OCI-M2 (cell line): Measurements from ENCODE around the gene CCDC201.
"Not testable (repeated sequence)": the region's sequence is repeated elsewhere in the genome, so short reads cannot be mapped to it uniquely, and the experiment has no call there.

Source experiments
- DNase-seq: peaks from one replicate; lab custom pipeline; 2025; ENCODE audit not compliant: unreplicated experiment; lab: John Stamatoyannopoulos, UW

CCDC201 gene

GRCh38 chr7:45878457-45879144 lies 5.7 kb upstream of the CCDC201 start:
- DNase-seq = no peak

- DNase-seq = no peak
Observed at GRCh38 chr7:45876519-45876918, 3.6 kb upstream of the CCDC201 start.

- no peak for DNase-seq
Observed at GRCh38 chr7:45874408-45875131, 1.7 kb upstream of the CCDC201 start.

DNA sequence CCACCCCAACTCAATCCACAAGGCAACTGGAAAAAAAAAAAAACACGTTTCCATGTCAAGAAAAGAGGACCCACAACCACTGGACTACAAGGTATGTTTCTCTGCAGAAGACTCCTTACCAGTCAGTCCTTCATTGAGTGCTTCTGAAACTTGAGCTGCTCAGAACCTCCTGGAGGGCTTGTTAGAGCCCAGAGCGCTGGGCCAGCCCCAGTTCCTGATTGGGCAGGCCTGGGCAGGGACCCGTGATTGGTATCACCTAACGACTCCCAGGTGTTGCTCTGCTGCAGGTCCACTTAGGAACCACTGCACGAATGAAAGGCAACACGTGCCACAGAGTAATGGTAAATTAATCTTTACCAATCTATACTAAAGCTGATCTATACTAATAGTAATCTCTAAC lies 473 bp upstream of the CCDC201 start:
- no peak for DNase-seq

DNA sequence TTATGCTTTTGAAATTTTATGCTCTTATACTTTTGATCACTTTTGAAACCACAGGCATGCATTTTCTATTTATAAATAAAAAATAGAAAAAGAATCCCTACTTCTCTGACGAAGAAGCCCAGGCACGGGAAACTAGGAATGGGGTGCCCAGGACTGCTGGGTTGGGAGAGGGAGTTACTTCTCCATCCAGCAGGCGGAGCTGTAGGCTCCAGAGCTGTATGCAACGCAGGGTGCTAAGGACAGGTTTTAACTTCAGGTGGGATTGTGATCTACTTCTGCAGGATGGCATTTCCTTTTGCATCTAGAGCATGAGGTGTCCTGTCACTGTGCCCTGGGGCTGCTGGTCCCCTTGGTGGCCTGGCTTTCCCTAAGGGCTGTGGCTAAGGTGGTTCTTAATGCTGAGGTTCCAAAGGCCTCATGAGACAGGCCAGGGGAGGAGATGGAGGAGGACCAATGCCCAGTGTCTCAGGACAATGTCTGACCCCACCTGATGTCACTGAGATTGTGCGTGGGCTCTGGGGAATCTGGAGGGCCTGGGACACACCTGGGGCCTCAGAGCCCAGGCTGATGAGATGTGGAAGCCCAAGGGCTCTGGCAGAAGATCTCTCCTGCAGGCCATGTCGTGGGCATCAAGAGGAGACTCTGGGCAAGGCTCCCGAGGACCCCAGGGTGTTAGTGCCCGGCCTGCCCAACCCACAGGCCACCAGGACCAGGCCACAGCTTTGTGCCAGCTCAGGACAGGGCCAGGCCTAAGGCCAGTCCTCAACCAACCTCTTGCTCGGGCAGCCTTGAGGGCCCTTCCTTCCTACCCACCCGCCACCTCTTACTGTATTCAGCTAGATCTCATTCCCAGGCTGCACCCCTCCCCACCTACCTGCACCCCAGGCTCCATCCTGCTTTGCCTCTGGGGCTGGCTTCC lies 507 bp downstream of the CCDC201 start:
- DNase-seq = no peak

GRCh38 chr7:45869426-45869825 lies 3.5 kb downstream of the CCDC201 start:
- DNase-seq = no peak

DNA sequence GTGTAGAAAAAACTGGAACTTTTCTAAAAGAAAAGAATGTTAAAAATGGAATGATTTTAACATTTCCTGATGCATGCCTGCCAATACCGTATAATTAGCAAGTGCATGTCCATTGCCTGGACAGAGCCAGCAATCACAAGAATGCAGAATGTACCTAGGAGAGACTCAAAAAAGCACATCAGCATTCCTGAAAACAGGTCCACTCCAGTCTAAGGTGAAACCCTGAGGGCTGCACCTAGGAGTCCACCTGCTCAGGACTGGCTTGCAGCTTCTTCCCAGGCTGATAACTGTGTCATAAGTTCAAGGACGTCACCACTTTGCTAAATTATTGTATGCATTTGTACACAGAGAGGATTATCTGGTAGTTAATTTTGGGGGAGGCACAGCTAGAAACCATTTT lies 5.4 kb downstream of the CCDC201 start:
- DNase-seq = no peak

DNA sequence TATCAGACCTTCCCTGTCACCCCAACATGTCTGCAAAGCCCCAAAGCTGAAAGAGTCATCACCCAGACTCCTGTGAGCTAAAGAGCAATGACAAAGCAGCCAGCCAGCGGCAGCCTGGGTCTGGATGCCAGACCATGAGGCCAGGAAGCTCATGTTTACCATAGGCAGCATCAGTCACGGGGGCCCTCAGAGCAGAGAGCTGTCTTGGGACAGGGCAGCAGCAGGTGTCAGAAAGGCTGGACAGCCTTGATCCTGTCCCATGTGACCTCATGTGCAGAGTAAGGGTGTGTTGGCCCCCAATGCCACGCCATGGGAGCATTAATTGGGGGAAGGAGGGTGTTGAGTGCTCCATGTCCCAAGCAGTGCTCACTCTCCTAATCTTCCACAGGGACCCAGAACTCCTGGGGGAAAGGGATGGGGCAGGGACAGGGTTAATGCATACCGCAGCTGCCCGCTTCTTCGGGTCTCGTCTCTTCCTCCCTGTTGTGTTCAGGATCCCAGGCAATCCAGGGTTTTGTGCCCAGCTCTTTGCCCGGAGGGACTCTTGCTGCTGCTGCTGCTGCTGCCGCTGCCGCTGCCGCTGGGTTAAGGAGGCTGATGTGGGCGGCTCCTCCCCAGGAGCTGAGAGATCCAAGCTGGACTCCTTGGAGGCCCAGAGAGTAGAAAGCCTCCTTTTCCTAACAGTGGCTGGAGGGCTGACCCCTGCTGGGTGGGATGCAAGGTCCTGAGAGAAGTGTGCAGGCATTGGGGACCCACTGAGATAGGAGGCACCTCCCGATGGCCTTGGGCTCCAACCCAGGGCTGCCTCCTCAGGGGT lies 7.1 kb downstream of the CCDC201 start:
- DNase-seq = no peak

DNA sequence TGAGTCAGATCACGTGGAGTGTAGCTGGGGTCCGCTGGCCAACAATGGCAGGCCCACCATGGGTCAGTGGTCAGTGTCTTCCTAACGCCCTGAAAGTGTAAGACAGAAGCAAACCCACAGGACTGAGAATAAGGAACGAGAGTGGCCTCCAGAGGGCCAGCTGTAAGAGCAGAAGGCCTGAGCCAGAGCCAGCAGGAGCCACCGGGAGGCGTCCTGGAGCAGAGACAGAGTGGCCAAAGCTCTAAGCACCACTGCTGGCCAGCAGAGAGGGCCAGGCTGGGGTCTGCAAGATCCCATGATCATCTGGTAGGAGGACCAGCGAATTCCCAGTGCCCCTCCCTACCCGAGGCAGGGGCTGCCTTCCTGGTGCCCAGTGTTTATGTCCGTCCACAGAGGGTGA lies 9.2 kb downstream of the CCDC201 start:
- no peak for DNase-seq

GRCh38 chr7:45856888-45857287 lies 16.0 kb downstream of the CCDC201 start:
- not testable (repeated sequence) for DNase-seq

- not testable (repeated sequence) for DNase-seq
Observed at GRCh38 chr7:45855680-45856079, 17.2 kb downstream of the CCDC201 start.

GRCh38 chr7:45853491-45853890 lies 19.4 kb downstream of the CCDC201 start:
- DNase-seq = not testable (repeated sequence)

GRCh38 chr7:45852984-45853383 lies 19.9 kb downstream of the CCDC201 start:
- DNase-seq = not testable (repeated sequence)

DNA sequence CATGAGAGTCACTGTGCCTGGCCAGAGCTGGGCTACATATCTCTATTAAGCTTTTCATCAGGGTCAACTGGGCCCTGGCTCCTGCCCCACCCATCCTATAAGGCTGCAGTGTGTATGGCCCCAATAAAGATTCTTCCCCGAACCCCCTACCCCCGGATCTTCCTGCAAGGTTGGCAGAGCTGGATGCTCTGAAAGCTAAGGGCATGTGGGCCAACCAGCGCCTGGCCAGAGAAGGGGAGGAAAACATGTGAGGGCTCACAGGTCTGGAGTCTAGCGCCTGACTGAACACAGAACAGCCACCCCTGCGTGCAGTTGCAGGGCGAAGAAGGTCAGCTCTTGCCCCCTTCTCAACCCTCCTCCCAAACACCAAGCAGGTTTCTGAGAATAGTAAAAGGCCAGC lies 24.1 kb downstream of the CCDC201 start:
- DNase-seq = not testable (repeated sequence)

DNA sequence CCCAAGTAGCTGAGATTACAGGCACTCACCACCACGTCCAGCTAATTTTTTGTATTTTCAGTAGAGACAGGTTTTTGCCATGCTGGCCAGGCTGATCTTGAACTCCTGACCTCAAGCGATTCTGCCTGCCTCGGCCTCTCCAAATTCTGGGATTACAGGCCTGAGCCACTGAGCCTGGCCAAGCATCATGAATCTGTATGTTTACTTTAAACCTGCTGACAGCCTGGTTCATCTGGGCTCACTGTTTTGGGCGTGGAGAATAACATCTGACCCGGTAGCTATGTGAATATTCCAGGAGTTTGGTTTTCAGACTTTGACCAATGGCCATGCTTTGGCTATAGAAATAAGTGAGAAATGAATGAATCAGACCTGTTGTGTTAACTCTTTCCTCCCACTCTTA lies 26.3 kb downstream of the CCDC201 start:
- DNase-seq = not testable (repeated sequence)

- not testable (repeated sequence) for DNase-seq
Observed at GRCh38 chr7:45841926-45842717, 30.8 kb downstream of the CCDC201 start.

DNA sequence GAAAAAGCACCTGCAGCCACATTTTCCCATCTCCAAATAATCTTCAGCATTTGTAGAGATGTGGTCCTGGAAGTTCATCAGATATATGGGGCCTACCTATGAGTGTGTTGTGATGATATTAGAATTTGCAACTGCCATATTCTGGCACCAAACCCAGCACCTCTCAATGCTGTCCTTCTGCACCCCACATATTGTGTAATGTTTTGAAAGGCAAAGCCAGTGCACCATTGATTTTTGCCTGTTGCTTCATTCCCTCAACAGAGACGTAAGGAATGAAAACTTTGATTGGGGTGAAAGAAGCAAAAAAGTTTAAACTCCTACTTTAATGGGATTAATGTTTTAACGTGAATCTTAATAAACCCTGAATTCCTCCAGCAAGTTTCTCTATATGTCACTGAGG lies 34.0 kb downstream of the CCDC201 start:
- DNase-seq = not testable (repeated sequence)

DNA sequence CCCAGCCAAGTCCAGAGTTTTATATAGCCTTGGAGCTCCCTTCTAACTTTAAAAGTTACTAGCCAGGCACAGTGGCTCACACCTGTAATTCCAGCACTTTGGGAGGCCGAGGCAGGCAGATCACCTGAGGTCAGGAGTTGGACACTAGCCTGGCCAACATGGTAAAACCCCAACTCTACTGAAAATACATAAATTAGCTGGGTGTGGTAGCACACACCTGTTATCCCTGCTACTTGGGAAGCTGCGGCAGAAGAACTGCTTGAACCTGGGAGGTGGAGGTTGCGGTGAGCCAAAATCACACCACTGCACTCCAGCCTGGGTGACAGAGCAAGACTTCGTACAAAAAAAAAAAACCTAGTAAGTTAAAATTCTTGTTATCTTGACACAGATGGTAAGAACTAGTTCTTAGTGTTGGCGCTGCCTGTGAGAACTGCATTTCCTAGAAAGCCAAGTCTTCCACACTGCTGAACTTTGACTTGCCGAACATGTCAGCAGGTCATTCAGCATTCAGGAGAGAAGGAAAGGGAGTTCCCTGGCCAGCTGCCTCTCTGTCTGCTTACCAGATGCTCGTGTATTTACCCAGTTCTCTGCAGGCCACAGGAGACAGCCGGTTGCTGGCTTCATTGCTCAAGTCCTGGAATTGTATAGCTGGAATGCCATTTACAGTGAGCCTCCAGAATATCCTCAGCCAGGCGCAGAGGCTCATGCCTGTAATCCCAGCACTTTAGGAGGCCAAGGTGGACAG lies 40.3 kb downstream of the CCDC201 start:
- not testable (repeated sequence) for DNase-seq

DNA sequence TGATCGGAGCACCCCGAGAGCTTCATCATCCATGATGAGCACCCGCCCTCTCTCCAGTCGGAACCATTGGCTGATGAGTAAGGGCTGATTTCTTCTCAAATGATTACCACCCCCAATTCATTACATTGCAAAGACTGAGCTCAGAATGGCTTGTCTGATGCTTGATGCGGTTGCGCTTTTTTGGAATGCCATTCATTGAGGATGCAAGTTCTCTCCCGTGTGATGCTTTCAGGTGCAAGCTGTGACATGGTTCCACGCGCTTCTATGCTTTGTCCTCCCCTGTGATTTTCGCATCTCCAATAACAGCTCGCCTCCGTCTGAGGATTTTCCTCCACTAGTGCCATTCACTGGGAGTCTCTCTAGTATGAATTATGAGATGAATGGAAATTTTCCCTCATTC lies 43.0 kb downstream of the CCDC201 start:
- not testable (repeated sequence) for DNase-seq
